H9 (cell line): ENCODE data around the gene LRG1. TPM values are rescaled to one million over a fixed set of nuclear protein-coding genes. Genes with fewer than 3 reads are reported as not detected.

Experiments used
- DNase-seq: peaks from one replicate; pipeline ENCODE4 v3.0.0-alpha.2; 2017
- H2AFZ ChIP-seq: one replicate; pipeline ENCODE4 v1.6.1; 2013; ENCODE audit warnings: mild to moderate bottlenecking, low read length, control low read depth, moderate library complexity
- H2AK5ac ChIP-seq: 2 replicates; pipeline ENCODE4 v1.6.1; 2013; ENCODE audit warnings: low read length, control low read depth, mixed read lengths; ENCODE audit not compliant: insufficient read length
- H2BK120ac ChIP-seq: one replicate; pipeline ENCODE4 v1.6.1; 2013; ENCODE audit warnings: low read depth, mild to moderate bottlenecking, low read length, control low read depth, inconsistent platforms; ENCODE audit not compliant: poor library complexity, severe bottlenecking
- H2BK12ac ChIP-seq: 2 replicates; pipeline ENCODE4 v1.6.1; 2013; ENCODE audit warnings: low read length, control low read depth, mixed read lengths, low read depth; ENCODE audit not compliant: insufficient read length
- H2BK15ac ChIP-seq: 2 replicates; pipeline ENCODE4 v1.6.1; 2013; ENCODE audit warnings: low read depth, low read length, control low read depth
- H2BK20ac ChIP-seq: one replicate; pipeline ENCODE4 v1.6.1; 2013; ENCODE audit warnings: low read depth, mild to moderate bottlenecking, low read length, control low read depth, inconsistent platforms; ENCODE audit not compliant: poor library complexity, severe bottlenecking
- H2BK5ac ChIP-seq: 2 replicates; pipeline ENCODE4 v1.6.1; 2013; ENCODE audit warnings: low read length, control low read depth, mixed read lengths; ENCODE audit not compliant: insufficient read length
- H3K14ac ChIP-seq: 2 replicates; pipeline ENCODE4 v1.6.1; 2013; ENCODE audit warnings: low read length, control low read depth; ENCODE audit not compliant: insufficient read depth
- H3K18ac ChIP-seq: 2 replicates; pipeline ENCODE4 v1.6.1; 2013; ENCODE audit warnings: low read depth, mild to moderate bottlenecking, mixed read lengths, low read length, control low read depth; ENCODE audit not compliant: insufficient read length
- H3K23ac ChIP-seq: 2 replicates; pipeline ENCODE4 v1.6.1; 2013; ENCODE audit warnings: low read length, control low read depth, mixed read lengths, low read depth; ENCODE audit not compliant: insufficient read length
- H3K23me2 ChIP-seq: 2 replicates; pipeline ENCODE4 v1.6.1; 2013; ENCODE audit warnings: low read depth, mild to moderate bottlenecking, mixed read lengths, low read length, control low read depth; ENCODE audit not compliant: insufficient read length, poor library complexity, severe bottlenecking
- H3K27ac ChIP-seq: 2 replicates; pipeline ENCODE4 v1.5.1; 2013; ENCODE audit warnings: low read length, control low read depth, mixed read lengths, low read depth; ENCODE audit not compliant: insufficient read length
- H3K27me3 ChIP-seq: 2 replicates; pipeline ENCODE4 v1.6.1; 2013; ENCODE audit warnings: low read length, control low read depth, inconsistent platforms; ENCODE audit not compliant: insufficient read depth
- H3K4ac ChIP-seq: 2 replicates; pipeline ENCODE4 v1.6.1; 2013; ENCODE audit warnings: low read depth, mild to moderate bottlenecking, control low read depth, inconsistent platforms, low read length, moderate library complexity
- H3K4me1 ChIP-seq: 2 replicates; pipeline ENCODE4 v1.6.1; 2013; ENCODE audit warnings: low read length, control low read depth, inconsistent platforms; ENCODE audit not compliant: insufficient read depth
- H3K4me2 ChIP-seq: 2 replicates; pipeline ENCODE4 v1.6.1; 2013; ENCODE audit warnings: low read length, control low read depth, mixed read lengths; ENCODE audit not compliant: insufficient read length, insufficient read depth
- H3K56ac ChIP-seq: 2 replicates; pipeline ENCODE4 v1.6.1; 2013; ENCODE audit warnings: low read depth, mild to moderate bottlenecking, mixed read lengths, low read length, control low read depth; ENCODE audit not compliant: insufficient read length
- H3K79me1 ChIP-seq: 2 replicates; pipeline ENCODE4 v1.6.1; 2013; ENCODE audit warnings: low read depth, mild to moderate bottlenecking, moderate library complexity, low read length, control low read depth, inconsistent platforms; ENCODE audit not compliant: insufficient read depth, poor library complexity, severe bottlenecking
- H3K79me2 ChIP-seq: 2 replicates; pipeline ENCODE4 v1.6.1; 2013; ENCODE audit warnings: low read length, control low read depth, inconsistent platforms; ENCODE audit not compliant: insufficient read depth
- H3K9ac ChIP-seq: 2 replicates; pipeline ENCODE4 v1.6.1; 2013; ENCODE audit warnings: low read length, control low read depth, mixed read lengths; ENCODE audit not compliant: insufficient read length; ENCODE audit errors: extremely low read depth
- H3K9me3 ChIP-seq: one replicate; pipeline ENCODE4 v1.6.1; 2013; ENCODE audit warnings: low read depth, low read length, inconsistent platforms; ENCODE audit not compliant: control insufficient read depth
- H3T11ph ChIP-seq: one replicate; pipeline ENCODE4 v1.6.1; 2013; ENCODE audit warnings: mild to moderate bottlenecking, low read length, control low read depth, inconsistent platforms
- H4K20me1 ChIP-seq: one replicate; pipeline ENCODE4 v1.6.1; 2013; ENCODE audit not compliant: control insufficient read depth, insufficient read length, insufficient read depth
- H4K5ac ChIP-seq: 2 replicates; pipeline ENCODE4 v1.6.1; 2013; ENCODE audit warnings: low read depth, mild to moderate bottlenecking, mixed read lengths, low read length, control low read depth; ENCODE audit not compliant: insufficient read length
- H4K8ac ChIP-seq: replicated peaks from 2 replicates; pipeline ENCODE4 v1.6.1; 2013; ENCODE audit warnings: low read length, control low read depth, mixed read lengths, low read depth; ENCODE audit not compliant: insufficient read length
- H4K91ac ChIP-seq: 2 replicates; pipeline ENCODE4 v1.6.1; 2013; ENCODE audit warnings: low read depth, mild to moderate bottlenecking, moderate library complexity, mixed read lengths, low read length, control low read depth; ENCODE audit not compliant: insufficient read length
- H3K27ac Mint-ChIP-seq, 3 experiments: 2 replicates in 2 of 3; 3 replicates in 1 of 3; pipeline ENCODE4 v1.8.0; 2020 to 2021; ENCODE audit warnings: mixed read lengths in 3 of 3, mild to moderate bottlenecking in 1 of 3, moderate library complexity in 1 of 3
- H3K27me3 Mint-ChIP-seq: 2 replicates; pipeline ENCODE4 v1.8.0; 2021; ENCODE audit warnings: low read depth, mild to moderate bottlenecking, moderate library complexity, mixed read lengths
- H3K36me3 Mint-ChIP-seq, 3 experiments: 2 replicates in 2 of 3; 3 replicates in 1 of 3; pipeline ENCODE4 v1.8.0; 2020 to 2021; ENCODE audit warnings: low read depth in 3 of 3, mixed read lengths in 3 of 3; ENCODE audit not compliant: insufficient read depth in 1 of 3
- H3K4me1 Mint-ChIP-seq, 2 experiments: 2 replicates each; pipeline ENCODE4 v1.8.0; 2020; ENCODE audit warnings: mixed read lengths in 2 of 2
- H3K4me3 Mint-ChIP-seq, 2 experiments: 2 replicates in 1 of 2; 3 replicates in 1 of 2; pipeline ENCODE4 v1.8.0; 2020 to 2021; ENCODE audit warnings: mild to moderate bottlenecking in 2 of 2, mixed read lengths in 2 of 2, moderate library complexity in 1 of 2
- H3K9me3 Mint-ChIP-seq, 2 experiments: 2 replicates in 1 of 2; 3 replicates in 1 of 2; pipeline ENCODE4 v1.8.0; 2020; ENCODE audit warnings: mild to moderate bottlenecking in 2 of 2, mixed read lengths in 2 of 2, moderate library complexity in 1 of 2
- CTCF ChIP-seq: fragments of 200-600 bp; sonication (generic); conservative IDR thresholded peaks from 3 replicates; pipeline ENCODE4 v1.8.0; 2021; ENCODE audit warnings: antibody characterized with exemption, mild to moderate bottlenecking
- WGBS: extraction: QIAGEN DNeasy Blood & Tissue Kit; methylation state at CpG from one replicate; pipeline ENCODE4 v1.1.7; 2013; ENCODE audit warnings: missing lambda C conversion rate, low lambda C conversion rate, mixed read lengths; ENCODE audit not compliant: insufficient read length; ENCODE audit errors: extremely low coverage; 5-methylcytosine and 5-hydroxymethylcytosine counted together
- total RNA-seq: library from RNA; stranded (reverse); gene quantifications from 2 replicates; pipeline ENCODE4 v1.2.1, GENCODE V29; 2021

LRG1 gene
- total RNA-seq, 1 experiment from 2014 or later, result 0.24 TPM

GRCh38 chr19:4578552-4579248 is 38.9 kb upstream of the LRG1 start:
- H3K27ac Mint-ChIP-seq, result peak overlapping the region in 2 of 3 experiments; percentile 32 to 40; a peak in 3 of 7 replicates
- Histone ChIP-seq H3K14ac (no peak overlapping the region), H3T11ph (no peak overlapping the region), H3K23me2 (no peaks in the 10 kb centered on the region), H4K91ac (no peak overlapping the region), H3K9ac (no peak overlapping the region), H4K5ac (no peak overlapping the region), H3K23ac (no peak overlapping the region), H2BK5ac (no peak overlapping the region), H3K79me1 (peaks cover 4% of the 10 kb centered on the region), H2BK15ac (no peak overlapping the region), H2BK20ac (no peak overlapping the region), H3K79me2 (no peaks in the 10 kb centered on the region; the same call in 1 of the 2 replicates), H2AFZ (no peak overlapping the region), H2AK5ac (no peak overlapping the region), H2BK12ac (no peak overlapping the region), H3K56ac (no peak overlapping the region), H2BK120ac (no peak overlapping the region), H3K4me2 (no peak overlapping the region), H3K27me3 (no peaks in the 10 kb centered on the region; the same call in 1 of the 2 replicates), H3K27ac (no peak overlapping the region), H4K8ac (no peak overlapping the region), H4K20me1 (no peaks in the 10 kb centered on the region), H3K4me1 (peaks cover 4% of the 10 kb centered on the region; the same call in 1 of the 2 replicates), H3K9me3 (no peaks in the 10 kb centered on the region), H3K18ac (no peak overlapping the region), H3K4ac (no peak overlapping the region)
- no peak for TF ChIP-seq CTCF
- WGBS, result no CpG with 5 or more reads among the region's 11 CpGs
- H3K4me3 Mint-ChIP-seq, result no peak overlapping the region; a peak in 1 of 5 replicates
- peaks cover 0 to 6% (median 1%) of the 10 kb centered on the region in 3 experiments; a peak in 2 of 7 replicates for H3K36me3 Mint-ChIP-seq
- H3K9me3 Mint-ChIP-seq, result peaks cover 0 to 2% of the 10 kb centered on the region in 2 experiments; a peak in 2 of 5 replicates
- no peak for DNase-seq
- peaks cover 34% of the 10 kb centered on the region for H3K27me3 Mint-ChIP-seq
- peaks cover 23 to 45% of the 10 kb centered on the region in 2 experiments for H3K4me1 Mint-ChIP-seq
